GM21619 (cell line): Measurements from ENCODE around the gene CORO2A.
A peak's percentile ranks its signal among the peaks of the same experiment; 100 is the strongest.

ENCODE experiments used
- ATAC-seq: cut with Tn5 transposase; IDR thresholded peaks from one replicate; pipeline ENCODE4 v1.9.1; 2021; ENCODE audit not compliant: unreplicated experiment

Gene CORO2A, protein sequence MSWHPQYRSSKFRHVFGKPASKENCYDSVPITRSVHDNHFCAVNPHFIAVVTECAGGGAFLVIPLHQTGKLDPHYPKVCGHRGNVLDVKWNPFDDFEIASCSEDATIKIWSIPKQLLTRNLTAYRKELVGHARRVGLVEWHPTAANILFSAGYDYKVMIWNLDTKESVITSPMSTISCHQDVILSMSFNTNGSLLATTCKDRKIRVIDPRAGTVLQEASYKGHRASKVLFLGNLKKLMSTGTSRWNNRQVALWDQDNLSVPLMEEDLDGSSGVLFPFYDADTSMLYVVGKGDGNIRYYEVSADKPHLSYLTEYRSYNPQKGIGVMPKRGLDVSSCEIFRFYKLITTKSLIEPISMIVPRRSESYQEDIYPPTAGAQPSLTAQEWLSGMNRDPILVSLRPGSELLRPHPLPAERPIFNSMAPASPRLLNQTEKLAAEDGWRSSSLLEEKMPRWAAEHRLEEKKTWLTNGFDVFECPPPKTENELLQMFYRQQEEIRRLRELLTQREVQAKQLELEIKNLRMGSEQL

DNA sequence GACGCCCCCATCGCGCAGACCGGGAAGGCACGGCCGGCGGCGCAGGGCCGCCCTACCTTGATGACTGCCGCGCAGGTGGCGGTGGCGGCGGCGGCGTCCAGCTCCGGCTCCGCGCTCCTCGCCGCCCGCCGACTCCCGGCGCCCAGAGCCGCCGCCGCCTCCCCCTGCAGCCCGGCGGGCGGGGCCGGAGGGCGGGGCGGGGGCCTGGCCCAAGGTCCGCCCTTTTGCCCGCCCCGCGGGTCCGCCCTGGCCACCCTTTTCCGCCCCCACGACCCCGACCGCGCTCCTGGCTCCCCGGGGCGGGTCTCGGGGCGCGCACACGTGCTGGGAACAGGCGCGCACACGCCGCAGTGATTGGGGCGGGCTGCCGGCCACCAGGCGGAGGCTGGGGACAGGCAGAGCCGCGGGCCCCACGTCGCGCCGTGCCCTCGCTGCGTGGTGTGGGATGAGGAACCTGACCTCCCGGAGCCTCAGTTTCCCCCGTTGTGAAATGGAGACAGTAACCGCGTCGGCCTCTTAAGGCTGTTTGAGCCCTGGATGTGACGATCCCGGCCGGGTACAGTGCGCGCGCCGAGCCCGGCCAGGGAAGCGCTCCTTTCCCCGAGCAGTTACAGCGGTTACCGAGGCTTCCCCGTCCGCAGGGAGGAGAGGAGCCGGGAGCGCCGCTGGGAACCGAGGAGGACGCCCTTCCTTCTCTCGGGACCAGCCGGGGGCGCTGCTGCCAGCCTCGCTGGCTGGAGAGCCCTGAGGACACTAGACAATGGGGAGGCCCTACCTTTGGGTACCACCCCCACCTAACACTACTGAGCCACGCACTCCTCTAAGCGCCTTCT lies at the start of gene CORO2A:
Gene CORO2A, minus strand, starts transcription at position 135 of the 833 bp plus-strand sequence. CDS start 34,977 bp downstream, outside the sequence.
- peak; percentile 62 for ATAC-seq

DNA sequence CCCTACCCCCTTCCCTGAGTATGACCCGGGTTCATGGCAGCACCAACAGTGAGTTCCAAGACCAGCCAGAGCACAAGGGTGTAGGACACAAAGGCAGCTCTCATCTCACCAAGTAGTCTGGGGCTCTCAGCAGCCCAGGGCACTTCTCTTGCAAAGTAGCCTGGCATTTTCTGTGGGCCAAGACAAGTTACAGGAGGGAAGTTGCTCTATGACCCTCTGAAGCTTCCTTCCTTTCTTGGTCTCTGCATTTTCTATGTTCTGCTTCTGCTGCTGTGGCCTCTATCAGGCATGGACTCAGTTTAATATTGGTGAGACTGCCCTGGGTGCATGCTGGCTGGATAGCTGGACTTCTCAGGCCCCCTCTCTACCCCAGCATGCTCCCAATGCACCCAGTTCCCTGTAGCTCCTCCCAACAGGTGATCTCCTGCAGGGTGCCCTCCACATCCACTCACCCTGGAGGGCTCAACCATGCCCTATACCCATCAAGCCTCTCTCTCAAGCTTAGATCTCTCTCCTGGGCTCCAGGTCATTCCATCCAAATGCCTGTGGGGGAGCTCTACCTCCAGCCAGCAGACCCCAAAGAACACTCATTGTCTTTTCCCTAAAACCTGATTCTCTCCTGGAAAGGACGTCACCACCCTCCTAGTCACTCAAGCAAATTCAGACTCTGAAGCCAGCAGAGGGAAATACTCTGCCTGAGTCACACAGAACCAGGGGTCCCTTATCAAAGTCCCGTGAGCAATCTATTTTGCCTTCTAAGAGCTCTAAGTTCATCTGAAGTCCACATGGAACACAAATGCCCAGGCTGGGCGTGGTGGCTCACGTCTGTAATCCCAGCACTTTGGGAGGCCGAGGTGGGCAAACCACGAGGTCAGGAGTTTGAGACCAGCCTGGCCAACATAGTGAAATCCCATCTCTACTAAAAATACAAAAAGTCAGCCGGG lies 49.2 kb upstream of the CORO2A start:
- no peak for ATAC-seq

DNA sequence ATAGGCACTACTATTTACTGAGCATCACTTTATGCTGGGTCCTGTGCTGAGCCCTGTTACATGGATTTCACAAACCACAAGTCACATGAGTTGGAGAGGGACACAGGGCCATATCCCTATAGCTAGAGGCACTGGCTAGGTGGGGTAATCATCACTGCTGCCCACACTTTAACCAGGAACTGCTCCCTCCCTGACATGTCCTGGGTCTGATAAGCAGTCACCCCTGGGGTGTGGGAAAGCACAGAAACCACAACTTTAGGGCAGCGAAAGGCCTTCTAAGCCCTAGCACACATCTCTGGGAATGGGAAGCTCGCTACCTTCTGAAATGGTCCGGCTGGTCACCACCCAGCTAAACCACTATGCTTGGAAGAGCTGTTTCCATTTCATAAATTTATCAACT lies 48.0 kb upstream of the CORO2A start:
- no peak for ATAC-seq

DNA sequence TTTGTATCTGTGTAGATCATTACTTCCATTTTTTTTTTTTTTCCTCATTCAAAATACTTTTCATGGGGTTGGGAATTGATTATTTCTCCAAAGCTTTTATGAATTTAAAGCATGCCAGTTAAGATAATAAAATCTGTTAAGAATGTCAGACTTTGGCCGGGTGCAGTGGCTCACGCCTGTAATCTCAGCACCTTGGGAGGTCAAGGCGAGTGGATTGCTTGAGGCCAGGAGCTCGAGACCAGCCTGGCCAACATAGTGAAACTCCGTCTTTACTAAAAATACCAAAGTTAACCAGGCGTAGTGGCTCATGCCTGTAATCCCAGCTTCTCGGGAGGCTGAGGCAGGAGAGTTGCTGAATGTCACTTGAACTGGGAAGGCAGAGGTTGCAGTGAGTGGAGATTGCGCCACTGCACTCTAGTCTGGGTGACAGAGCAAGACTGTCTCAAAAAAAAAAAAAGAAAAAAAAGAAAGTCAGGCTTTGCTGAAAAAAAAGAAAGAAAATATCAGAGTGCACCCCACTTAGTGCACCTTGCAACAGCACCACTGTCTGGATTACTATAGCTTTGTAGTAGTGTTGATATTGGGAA lies 44.6 kb upstream of the CORO2A start:
- ATAC-seq: no peak

DNA sequence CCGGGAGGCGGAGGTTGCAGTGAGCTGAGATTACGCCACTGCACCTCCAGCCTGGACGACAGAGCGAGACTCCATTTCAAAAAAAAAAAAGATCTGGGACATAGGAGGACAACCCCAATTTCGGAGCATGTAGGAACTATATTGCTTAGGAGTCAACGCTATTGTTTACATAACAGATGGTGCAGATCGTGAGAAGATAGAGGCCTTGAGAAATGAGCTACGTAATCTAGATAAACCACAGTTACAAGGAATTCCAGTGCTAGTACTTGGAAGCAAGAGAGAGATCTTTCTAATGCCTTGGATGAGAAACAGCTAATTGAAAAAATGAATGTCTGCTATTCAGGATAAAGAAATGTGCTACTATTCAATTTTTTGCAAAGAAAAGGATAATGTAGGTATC lies 42.7 kb upstream of the CORO2A start:
- no peak for ATAC-seq

DNA sequence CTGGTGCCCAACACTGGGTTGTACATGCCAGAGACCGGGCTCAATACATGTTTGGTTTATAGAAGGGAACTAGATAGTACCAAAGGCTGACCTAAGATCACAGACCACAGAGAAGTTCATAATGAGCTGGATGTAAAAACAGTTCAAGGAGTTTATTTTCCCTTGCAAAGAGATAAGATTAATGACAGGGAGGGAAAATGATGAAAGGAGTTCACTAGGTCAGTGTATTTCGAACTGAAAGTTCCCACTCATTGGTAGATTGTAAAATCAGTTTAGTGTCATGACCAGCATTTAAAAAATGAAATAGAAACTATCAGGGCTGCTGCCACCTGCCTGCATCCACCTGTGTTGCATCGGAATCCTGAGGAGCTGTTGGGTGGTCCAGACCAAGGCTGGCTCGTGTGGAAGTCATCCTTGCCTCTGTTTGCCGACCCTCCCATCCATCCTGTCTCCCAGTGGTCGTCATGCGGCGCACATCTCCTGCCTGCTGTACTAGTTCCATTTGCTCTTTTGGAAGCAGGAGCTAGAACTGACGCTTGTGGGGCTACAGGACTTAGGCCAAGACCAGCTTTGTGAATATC lies 41.9 kb upstream of the CORO2A start:
- no peak for ATAC-seq

DNA sequence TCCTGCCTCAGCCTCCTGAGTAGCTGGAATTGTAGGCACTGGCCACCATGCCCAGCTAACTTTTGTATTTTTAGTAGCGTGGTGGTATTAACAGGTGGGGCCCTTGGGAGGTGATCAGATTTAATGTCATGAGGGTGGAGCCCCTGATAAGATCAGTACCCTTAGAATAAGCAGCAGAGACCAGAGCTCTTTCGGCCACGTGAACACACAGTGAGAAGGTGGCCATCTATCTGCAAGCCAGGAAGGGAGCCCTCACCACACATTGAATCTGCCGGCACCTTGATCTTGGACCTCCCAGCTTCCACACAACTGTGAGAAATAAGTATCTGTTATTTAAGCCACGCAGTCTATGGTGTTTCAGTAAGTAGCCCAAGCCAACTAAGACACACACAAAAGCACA lies 40.5 kb upstream of the CORO2A start:
- ATAC-seq: no peak

DNA sequence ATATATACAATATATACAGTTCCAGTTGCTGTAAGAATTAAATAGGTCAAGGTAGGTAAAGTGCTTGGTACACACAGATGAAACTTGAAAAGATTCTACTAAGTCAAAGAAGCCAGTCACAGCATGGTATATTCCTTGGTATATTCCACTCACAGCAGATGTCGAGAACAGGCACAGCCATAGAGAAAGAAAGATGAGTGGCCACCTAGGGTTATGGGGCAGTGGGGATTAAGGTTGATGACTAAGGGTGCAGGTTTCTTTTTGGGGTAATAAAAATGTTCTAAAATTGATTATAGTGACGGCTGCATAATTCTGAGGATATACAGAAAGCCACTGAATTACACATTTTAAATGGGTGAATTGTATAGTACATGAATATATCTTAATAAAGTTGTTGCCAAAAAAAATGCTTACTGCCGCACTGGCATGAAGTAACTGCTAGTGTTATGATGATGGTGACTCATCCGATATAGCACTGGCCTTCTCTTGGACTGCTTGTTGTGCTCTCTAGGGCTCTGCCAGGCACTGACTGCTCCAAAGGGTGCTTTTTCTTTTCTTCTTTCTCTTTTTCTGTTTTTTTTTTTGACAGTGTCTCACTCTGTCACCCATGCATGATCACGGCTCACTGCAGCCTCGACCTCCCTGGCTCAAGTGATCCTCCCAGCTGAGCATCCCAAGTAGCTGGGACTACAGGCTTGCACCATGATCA lies 39.5 kb upstream of the CORO2A start:
- ATAC-seq: no peak

DNA sequence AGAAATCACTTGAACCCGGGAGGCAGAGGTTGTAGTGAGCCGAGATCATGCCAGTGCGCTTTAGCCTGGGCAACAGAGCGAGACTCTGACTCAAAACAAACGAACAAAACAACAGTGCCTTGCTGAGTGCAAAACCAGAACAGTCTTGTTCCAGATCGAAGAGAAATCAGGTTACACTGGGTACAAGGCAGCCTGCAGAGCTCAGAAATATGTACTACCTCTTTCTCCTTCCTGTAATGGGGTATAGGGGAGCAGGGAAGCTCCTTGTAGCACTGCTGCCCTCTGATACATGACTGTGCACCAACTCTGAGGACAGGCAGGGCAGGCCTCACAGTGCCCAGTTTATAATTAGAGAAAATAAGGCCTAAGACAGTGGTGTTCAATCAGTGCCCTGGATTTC lies 38.4 kb upstream of the CORO2A start:
- no peak for ATAC-seq

DNA sequence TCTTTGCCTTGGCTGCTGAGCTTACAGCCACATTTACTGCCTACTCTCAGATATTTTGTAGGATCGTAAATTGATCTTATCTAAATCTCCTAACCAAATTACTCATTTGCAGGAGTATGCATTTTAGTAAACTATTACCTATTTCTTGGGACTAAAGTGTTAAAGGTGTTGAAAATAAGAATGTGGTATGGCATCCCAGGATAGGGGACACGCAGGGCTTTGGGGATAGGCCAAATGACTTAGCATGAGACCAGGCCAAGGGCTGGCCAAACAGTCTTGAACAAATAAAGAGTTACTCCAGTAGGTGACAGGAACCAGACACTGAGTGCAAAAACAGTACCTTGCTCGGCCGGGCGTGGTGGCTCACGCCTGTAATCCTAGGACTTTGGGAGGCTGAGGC lies 37.9 kb upstream of the CORO2A start:
- ATAC-seq: no peak

DNA sequence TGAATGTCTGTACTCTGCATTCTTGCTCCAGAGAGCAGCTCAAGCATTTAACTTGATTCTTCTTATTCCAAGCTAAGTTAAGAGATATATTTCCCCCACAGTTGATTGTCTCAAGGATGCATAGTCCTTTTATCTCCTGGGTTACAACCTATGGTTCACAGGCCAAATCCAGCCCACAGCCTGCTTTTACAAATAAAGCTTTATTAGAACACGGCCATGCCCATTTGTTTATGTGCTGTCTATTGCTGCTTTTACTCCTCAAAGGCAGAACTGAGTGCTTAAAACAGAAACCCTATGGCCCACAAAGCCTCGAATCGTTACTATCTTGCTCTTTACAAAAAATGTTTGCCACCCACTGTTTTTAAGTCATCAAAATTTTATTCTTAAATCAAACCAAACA lies 37.2 kb upstream of the CORO2A start:
- no peak for ATAC-seq

DNA sequence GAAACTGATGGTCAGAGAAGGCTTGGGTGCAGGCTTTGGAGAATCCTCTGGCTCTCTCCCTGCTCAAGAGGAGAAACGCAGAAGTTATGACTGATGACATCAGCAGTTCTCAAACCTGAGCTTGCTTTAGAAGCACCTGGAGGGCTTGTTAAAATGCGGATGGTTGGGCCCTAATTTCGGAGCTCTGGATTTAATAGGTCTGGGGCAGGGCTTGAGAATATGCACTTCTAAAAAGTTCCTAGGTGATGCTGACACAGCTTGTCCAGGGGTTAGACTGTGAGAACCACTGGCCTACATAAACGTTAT lies 36.6 kb upstream of the CORO2A start:
- no peak for ATAC-seq

DNA sequence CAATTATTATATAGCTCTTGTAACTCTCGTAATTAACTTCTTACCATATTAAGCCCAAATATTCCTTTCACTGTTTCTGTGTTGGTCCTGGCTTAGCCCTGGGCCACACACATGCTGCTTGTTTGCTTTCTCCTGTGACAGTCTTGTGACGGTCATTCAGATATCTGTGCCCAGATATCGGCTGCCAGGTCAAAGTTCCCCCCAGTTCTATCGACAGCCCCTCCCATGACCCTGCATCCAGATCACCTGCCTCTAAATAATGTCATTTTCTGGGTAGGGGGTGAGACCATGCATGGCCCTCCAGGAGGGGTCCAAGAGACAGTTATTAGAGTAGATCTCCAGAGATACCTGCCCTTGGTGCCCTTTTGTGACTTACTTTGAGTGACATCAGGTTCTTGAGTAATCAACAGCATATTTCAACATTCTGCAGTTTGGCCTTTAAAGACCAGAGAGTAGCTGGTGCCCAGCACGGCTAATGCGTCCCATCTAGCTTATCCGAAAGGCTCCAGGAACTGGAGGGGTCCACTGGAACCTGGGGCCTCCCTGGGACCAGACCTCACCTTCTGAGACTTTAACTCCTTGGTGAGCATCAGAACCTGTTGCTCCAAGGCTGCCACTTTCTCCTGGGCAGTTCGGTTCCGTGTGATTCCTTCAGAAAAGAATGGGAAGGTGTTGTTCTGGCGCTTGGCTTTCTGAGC lies 36.1 kb upstream of the CORO2A start:
- ATAC-seq: no peak

DNA sequence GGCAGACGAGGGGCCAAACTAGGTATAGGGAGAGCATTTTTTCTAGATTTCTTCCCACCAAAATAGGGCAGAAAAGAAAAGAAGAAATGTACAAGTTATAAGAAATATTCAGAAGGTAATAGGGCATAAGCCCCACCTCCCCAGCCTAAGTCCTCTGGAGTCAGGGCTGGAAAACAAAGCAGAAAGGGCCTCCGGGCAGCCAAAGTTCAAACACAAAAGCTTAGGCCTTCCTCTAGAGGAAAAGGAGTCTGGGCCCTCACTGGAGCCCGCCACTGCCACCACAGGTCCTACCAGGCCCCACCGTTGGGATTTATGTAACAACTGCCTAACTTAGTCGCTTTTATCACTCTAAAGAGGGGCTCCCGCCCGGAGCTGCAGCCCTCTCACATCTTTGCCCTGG lies 35.4 kb upstream of the CORO2A start:
- no peak for ATAC-seq

DNA sequence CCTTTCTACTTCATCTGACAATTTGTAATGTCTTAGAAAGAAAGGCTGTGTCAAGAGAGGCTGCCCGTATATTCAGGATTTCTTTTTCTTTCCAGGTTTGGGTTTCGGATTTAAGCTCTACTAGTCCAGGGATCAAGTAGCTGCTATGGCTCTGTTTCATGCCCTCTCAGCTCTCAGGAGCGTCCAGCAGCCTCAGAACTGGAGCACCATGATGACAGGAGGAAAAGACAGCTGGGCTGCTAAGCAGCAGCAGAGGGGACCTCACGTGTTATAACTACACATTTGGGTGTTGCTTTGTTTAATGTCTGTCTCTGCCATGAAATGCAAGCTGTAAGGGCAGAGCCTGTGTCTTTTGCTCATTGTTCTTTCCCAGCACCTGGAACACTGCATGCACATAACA lies 34.5 kb upstream of the CORO2A start:
- ATAC-seq: no peak

DNA sequence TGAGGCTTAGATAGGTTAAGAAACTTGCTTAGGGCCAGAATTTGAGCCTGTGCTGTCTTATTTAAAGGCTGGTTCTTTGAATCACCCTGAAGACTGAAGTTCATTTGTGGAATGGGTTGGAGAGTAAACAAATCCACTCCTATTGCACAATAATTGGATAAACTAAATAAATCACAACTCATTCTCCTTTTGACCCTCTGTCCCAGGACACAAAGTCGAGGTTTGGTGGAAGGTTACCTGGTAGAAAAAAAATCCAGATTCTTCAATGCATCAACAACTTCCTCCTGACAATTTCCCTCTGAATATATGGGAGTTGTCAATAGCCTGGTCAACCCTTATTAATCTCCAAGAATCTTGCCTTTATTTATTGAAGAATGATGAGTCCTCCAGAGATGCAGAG lies 34.1 kb upstream of the CORO2A start:
- ATAC-seq: no peak

DNA sequence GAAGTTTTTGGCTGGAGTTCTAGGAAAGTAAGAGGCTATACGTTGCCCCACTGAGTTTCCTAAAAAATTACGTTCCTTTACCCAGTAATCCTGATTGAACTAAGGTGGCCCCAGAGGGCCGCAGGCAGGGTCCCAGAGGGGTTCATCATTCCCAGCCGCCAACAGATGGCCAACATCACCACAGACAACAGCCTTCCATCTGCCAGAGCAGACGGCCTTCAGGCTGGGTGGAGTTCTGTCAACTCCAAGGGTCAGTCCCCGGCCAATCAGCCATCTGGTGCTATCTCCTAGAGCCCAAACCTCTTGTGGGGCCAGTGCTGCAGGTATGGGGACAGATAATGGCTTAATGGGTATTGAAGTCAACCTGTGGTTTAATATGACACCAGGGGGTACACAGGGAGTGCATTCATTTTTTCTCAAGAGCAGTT lies 32.6 kb upstream of the CORO2A start:
- ATAC-seq: no peak

DNA sequence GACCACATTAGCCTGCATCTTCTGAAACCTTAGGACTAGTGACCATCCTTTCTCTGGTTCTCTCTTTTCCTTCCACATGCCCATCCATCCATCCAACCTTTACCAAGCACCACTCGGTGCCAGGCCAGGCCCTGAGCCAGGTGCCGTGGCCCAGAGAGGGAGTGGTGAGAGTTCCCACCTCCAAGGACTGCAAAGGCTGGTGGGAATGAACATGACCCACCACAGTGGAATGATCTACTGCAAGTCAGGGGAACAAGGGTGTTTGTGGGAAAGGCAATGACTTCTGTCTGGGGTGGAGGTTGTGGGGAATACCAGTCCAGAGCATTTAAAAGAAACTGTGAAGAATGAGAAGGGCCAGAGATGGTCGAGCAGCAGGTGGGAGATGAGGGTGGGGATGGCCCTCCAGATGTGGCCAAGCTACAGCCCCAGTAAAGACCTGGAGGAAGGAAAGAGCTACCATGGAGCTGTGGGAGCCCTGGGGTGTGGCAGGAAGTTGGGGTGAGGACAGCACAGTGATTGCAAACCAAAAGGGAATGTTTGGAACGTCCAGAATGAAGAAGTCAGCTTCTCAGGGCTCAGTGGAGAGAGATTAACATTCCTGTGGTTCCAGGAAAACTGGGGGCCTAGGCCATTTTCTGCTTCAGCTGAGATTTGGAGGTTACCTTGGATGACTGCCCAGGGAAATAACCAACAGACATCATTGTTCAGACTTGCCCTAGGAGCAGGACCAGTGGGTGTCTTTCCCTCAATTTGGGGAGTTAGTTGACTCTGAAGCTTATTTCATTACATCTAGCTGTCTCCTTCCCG lies 30.7 kb upstream of the CORO2A start:
- ATAC-seq: no peak
